ENCODE measurements around the gene VSX1.

The VSX1 gene

GRCh38 chr20:25065625-25066338 is 16.2 kb downstream of the VSX1 start:
- Histone ChIP-seq H3K9me3 (ENCODE audit: control insufficient read depth in 2 of 2, low read length in 2 of 2) (no peaks in the 10 kb centered on the region), H3K9ac (ENCODE audit: low read length in 2 of 2) (no peak overlapping the region), H3K27me3 (ENCODE audit: control insufficient read depth in 1 of 2, insufficient read depth in 2 of 2, low read length in 2 of 2) (peaks cover 0 to 12% of the 10 kb centered on the region in 2 donors), H3K27ac (ENCODE audit: low read length) (no peak overlapping the region), H3K4me3 (ENCODE audit: low read length in 2 of 2) (no peak overlapping the region), H3K36me3 (ENCODE audit: control insufficient read depth in 2 of 2, insufficient read depth in 2 of 2, low read length in 2 of 2) (no peaks in the 10 kb centered on the region), H3K4me1 (ENCODE audit: control insufficient read depth, insufficient read depth, low read length) (peaks cover 3% of the 10 kb centered on the region)

GRCh38 chr20:25065072-25065624 is 16.8 kb downstream of the VSX1 start:
- Histone ChIP-seq H3K4me3 (ENCODE audit: low read length in 2 of 2) (no peak overlapping the region), H3K9me3 (ENCODE audit: control insufficient read depth in 2 of 2, low read length in 2 of 2) (no peaks in the 10 kb centered on the region), H3K4me1 (ENCODE audit: control insufficient read depth, insufficient read depth, low read length) (peaks cover 3% of the 10 kb centered on the region), H3K9ac (ENCODE audit: low read length in 2 of 2) (no peak overlapping the region), H3K27ac (ENCODE audit: low read length) (no peak overlapping the region), H3K27me3 (ENCODE audit: control insufficient read depth in 1 of 2, insufficient read depth in 2 of 2, low read length in 2 of 2) (peaks cover 0 to 10% of the 10 kb centered on the region in 2 donors), H3K36me3 (ENCODE audit: control insufficient read depth in 2 of 2, insufficient read depth in 2 of 2, low read length in 2 of 2) (no peaks in the 10 kb centered on the region)

- no peaks in the 10 kb centered on the region for H3K36me3 ChIP-seq (ENCODE audit: control insufficient read depth in 2 of 2, insufficient read depth in 2 of 2, low read length in 2 of 2)
- no peak overlapping the region for H3K27ac ChIP-seq (ENCODE audit: low read length)
Observed at GRCh38 chr20:25064561-25065071, 17.3 kb downstream of the VSX1 start.

GRCh38 chr20:25063981-25064380 is 18.0 kb downstream of the VSX1 start:
- no peaks in the 10 kb centered on the region for H3K9me3 ChIP-seq (ENCODE audit: control insufficient read depth in 2 of 2, low read length in 2 of 2)
- peaks cover 0 to 7% of the 10 kb centered on the region in 2 donors for H3K27me3 ChIP-seq (ENCODE audit: control insufficient read depth in 1 of 2, insufficient read depth in 2 of 2, low read length in 2 of 2)
- no peak overlapping the region for H3K9ac ChIP-seq (ENCODE audit: low read length in 2 of 2)
- peaks cover 9% of the 10 kb centered on the region for H3K4me1 ChIP-seq (ENCODE audit: control insufficient read depth, insufficient read depth, low read length)
- H3K27ac ChIP-seq (ENCODE audit: low read length): no peak overlapping the region
- no peaks in the 10 kb centered on the region for H3K36me3 ChIP-seq (ENCODE audit: control insufficient read depth in 2 of 2, insufficient read depth in 2 of 2, low read length in 2 of 2)
- no peak overlapping the region for H3K4me3 ChIP-seq (ENCODE audit: low read length in 2 of 2)

More at GRCh38 chr20:25064561-25065071, 17.3 kb downstream of the VSX1 start:
- Histone ChIP-seq H3K9ac (ENCODE audit: low read length in 2 of 2) (no peak overlapping the region), H3K27me3 (ENCODE audit: control insufficient read depth in 1 of 2, insufficient read depth in 2 of 2, low read length in 2 of 2) (peaks cover 0 to 7% of the 10 kb centered on the region in 2 donors), H3K4me3 (ENCODE audit: low read length in 2 of 2) (no peak overlapping the region), H3K4me1 (ENCODE audit: control insufficient read depth, insufficient read depth, low read length) (peaks cover 3% of the 10 kb centered on the region), H3K9me3 (ENCODE audit: control insufficient read depth in 2 of 2, low read length in 2 of 2) (no peaks in the 10 kb centered on the region)

- Histone ChIP-seq H3K27me3 (ENCODE audit: control insufficient read depth in 1 of 2, insufficient read depth in 2 of 2, low read length in 2 of 2) (peaks cover 0 to 7% of the 10 kb centered on the region in 2 donors), H3K4me3 (ENCODE audit: low read length in 2 of 2) (no peak overlapping the region), H3K9ac (ENCODE audit: low read length in 2 of 2) (no peak overlapping the region), H3K27ac (ENCODE audit: low read length) (no peak overlapping the region), H3K36me3 (ENCODE audit: control insufficient read depth in 2 of 2, insufficient read depth in 2 of 2, low read length in 2 of 2) (no peaks in the 10 kb centered on the region), H3K4me1 (ENCODE audit: control insufficient read depth, insufficient read depth, low read length) (peaks cover 14% of the 10 kb centered on the region), H3K9me3 (ENCODE audit: control insufficient read depth in 2 of 2, low read length in 2 of 2) (no peaks in the 10 kb centered on the region)
Observed at GRCh38 chr20:25063546-25063945, 18.4 kb downstream of the VSX1 start.

GRCh38 chr20:25062841-25063240 is 19.1 kb downstream of the VSX1 start:
- H3K4me3 ChIP-seq (ENCODE audit: low read length in 2 of 2): no peak overlapping the region

GRCh38 chr20:25061821-25062530 is 20.0 kb downstream of the VSX1 start:
- H3K27ac ChIP-seq (ENCODE audit: low read length): no peak overlapping the region
- no peaks in the 10 kb centered on the region for H3K27me3 ChIP-seq (ENCODE audit: control insufficient read depth in 1 of 2, insufficient read depth in 2 of 2, low read length in 2 of 2)
- H3K4me1 ChIP-seq (ENCODE audit: control insufficient read depth, insufficient read depth, low read length): peaks cover 23% of the 10 kb centered on the region

More at GRCh38 chr20:25062841-25063240, 19.1 kb downstream of the VSX1 start:
- H3K36me3 ChIP-seq (ENCODE audit: control insufficient read depth in 2 of 2, insufficient read depth in 2 of 2, low read length in 2 of 2): no peaks in the 10 kb centered on the region
- H3K27me3 ChIP-seq (ENCODE audit: control insufficient read depth in 1 of 2, insufficient read depth in 2 of 2, low read length in 2 of 2): peaks cover 0 to 6% of the 10 kb centered on the region in 2 donors
- H3K9me3 ChIP-seq (ENCODE audit: control insufficient read depth in 2 of 2, low read length in 2 of 2): no peaks in the 10 kb centered on the region
- peaks cover 17% of the 10 kb centered on the region for H3K4me1 ChIP-seq (ENCODE audit: control insufficient read depth, insufficient read depth, low read length)
- no peak overlapping the region for H3K27ac ChIP-seq (ENCODE audit: low read length)
- H3K9ac ChIP-seq (ENCODE audit: low read length in 2 of 2): no peak overlapping the region

GRCh38 chr20:25061103-25061799 is 20.7 kb downstream of the VSX1 start:
- H3K4me1 ChIP-seq (ENCODE audit: control insufficient read depth, insufficient read depth, low read length): peaks cover 31% of the 10 kb centered on the region
- no peak overlapping the region for H3K27ac ChIP-seq (ENCODE audit: low read length)
- no peaks in the 10 kb centered on the region for H3K9me3 ChIP-seq (ENCODE audit: control insufficient read depth in 2 of 2, low read length in 2 of 2)
- no peak overlapping the region for H3K9ac ChIP-seq (ENCODE audit: low read length in 2 of 2)
- no peaks in the 10 kb centered on the region for H3K27me3 ChIP-seq (ENCODE audit: control insufficient read depth in 1 of 2, insufficient read depth in 2 of 2, low read length in 2 of 2)
- H3K36me3 ChIP-seq (ENCODE audit: control insufficient read depth in 2 of 2, insufficient read depth in 2 of 2, low read length in 2 of 2): no peaks in the 10 kb centered on the region
- no peak overlapping the region for H3K4me3 ChIP-seq (ENCODE audit: low read length in 2 of 2)

More at GRCh38 chr20:25061821-25062530, 20.0 kb downstream of the VSX1 start:
- Histone ChIP-seq H3K9ac (ENCODE audit: low read length in 2 of 2) (no peak overlapping the region), H3K9me3 (ENCODE audit: control insufficient read depth in 2 of 2, low read length in 2 of 2) (no peaks in the 10 kb centered on the region), H3K4me3 (ENCODE audit: low read length in 2 of 2) (no peak overlapping the region), H3K36me3 (ENCODE audit: control insufficient read depth in 2 of 2, insufficient read depth in 2 of 2, low read length in 2 of 2) (no peaks in the 10 kb centered on the region)

GRCh38 chr20:25059866-25060465 is 22.0 kb downstream of the VSX1 start:
- no peaks in the 10 kb centered on the region for H3K27me3 ChIP-seq (ENCODE audit: control insufficient read depth in 1 of 2, insufficient read depth in 2 of 2, low read length in 2 of 2)
- peaks cover 40% of the 10 kb centered on the region for H3K4me1 ChIP-seq (ENCODE audit: control insufficient read depth, insufficient read depth, low read length)
- no peak overlapping the region for H3K9ac ChIP-seq (ENCODE audit: low read length in 2 of 2)
- H3K36me3 ChIP-seq (ENCODE audit: control insufficient read depth in 2 of 2, insufficient read depth in 2 of 2, low read length in 2 of 2): no peaks in the 10 kb centered on the region
- H3K27ac ChIP-seq (ENCODE audit: low read length): no peak overlapping the region
- no peak overlapping the region for H3K4me3 ChIP-seq (ENCODE audit: low read length in 2 of 2)
- no peaks in the 10 kb centered on the region for H3K9me3 ChIP-seq (ENCODE audit: control insufficient read depth in 2 of 2, low read length in 2 of 2)
